T-cell (primary cell): Measurements from ENCODE around the gene ABCA6. TPM values are rescaled to one million over a fixed set of nuclear protein-coding genes. Genes with fewer than 3 reads are reported as not detected.

Experiments
- ATAC-seq, 4 experiments: fragments of 200-7000 bp in 3 of 4; fragments of 150-1000 bp in 1 of 4; cut with Tn5 transposase; replicated peaks in 1 of 4; 1 replicate in 3 of 4; 2 replicates in 1 of 4; pipeline ENCODE4 v1.10.0; 2021; ENCODE audit warnings: moderate library complexity in 3 of 4, mild to moderate bottlenecking in 2 of 4, moderate number of reproducible peaks in 1 of 4
- CTCF ChIA-PET, 2 donors: fragments of 300-600 bp; sonication (Branson Sonifier 250); formaldehyde crosslinking; loops; one replicate each; lab custom pipeline; 2022; ENCODE audit warnings: antibody characterized with exemption in 2 of 2; lab: Charles Lee
- POLR2A ChIA-PET, 2 donors: fragments of 300-600 bp; sonication (Branson Sonifier 250); formaldehyde crosslinking; loops; one replicate each; lab custom pipeline; 2022; ENCODE audit warnings: antibody characterized with exemption in 2 of 2; lab: Charles Lee
- DNase-seq, 35 experiments: peaks; one replicate each; pipeline versions ENCODE4 v3.0.0 to v3.0.0-alpha.2; 2013 to 2023
- H3K27ac ChIP-seq: one replicate; pipeline ENCODE4 v1.5.1; 2013; ENCODE audit warnings: low read length
- H3K27me3 ChIP-seq, 2 experiments: replicated peaks in 1 of 2; 1 replicate in 1 of 2; 2 replicates in 1 of 2; pipeline versions ENCODE4 v1.6.1 to v1.7.0; 2013; ENCODE audit warnings: low read length in 1 of 2, mixed read lengths in 1 of 2; ENCODE audit not compliant: control insufficient read depth in 2 of 2, insufficient read depth in 2 of 2; ENCODE audit errors: extremely low read depth in 1 of 2
- H3K36me3 ChIP-seq, 2 donors: 1 replicate in 1 of 2; 2 replicates in 1 of 2; pipeline versions ENCODE4 v1.6.1 to v1.7.0; 2013; ENCODE audit warnings: low read length in 1 of 2; ENCODE audit not compliant: control insufficient read depth in 2 of 2, insufficient read depth in 1 of 2; ENCODE audit errors: extremely low read depth in 1 of 2
- H3K4me1 ChIP-seq, 2 experiments: 1 replicate in 1 of 2; 2 replicates in 1 of 2; pipeline versions ENCODE4 v1.6.1 to v1.7.0; 2013; ENCODE audit warnings: low read length in 2 of 2, mixed read lengths in 1 of 2; ENCODE audit not compliant: insufficient read depth in 2 of 2, control insufficient read depth in 1 of 2; ENCODE audit errors: extremely low read depth in 1 of 2
- H3K4me3 ChIP-seq, 2 donors: 1 replicate in 1 of 2; 2 replicates in 1 of 2; pipeline versions ENCODE4 v1.5.1 to v1.7.0; 2013; ENCODE audit warnings: mild to moderate bottlenecking in 2 of 2, low read length in 1 of 2, moderate library complexity in 1 of 2; ENCODE audit not compliant: control insufficient read depth in 1 of 2; ENCODE audit errors: extremely low read depth in 1 of 2
- H3K9me3 ChIP-seq: 2 replicates; pipeline ENCODE4 v1.7.0; 2013
- H3K27ac Mint-ChIP-seq, 2 donors: one replicate each; pipeline ENCODE4 v1.8.0; 2020 to 2021; ENCODE audit warnings: mild to moderate bottlenecking in 2 of 2, mixed read lengths in 2 of 2
- H3K27me3 Mint-ChIP-seq, 2 donors: one replicate each; pipeline ENCODE4 v1.8.0; 2021 to 2022; ENCODE audit warnings: mixed read lengths in 2 of 2
- H3K36me3 Mint-ChIP-seq: one replicate; pipeline ENCODE4 v1.8.0; 2021; ENCODE audit warnings: mixed read lengths
- H3K4me1 Mint-ChIP-seq, 3 donors: one replicate each; pipeline ENCODE4 v1.8.0; 2020 to 2022; ENCODE audit warnings: mixed read lengths in 3 of 3, mild to moderate bottlenecking in 1 of 3
- H3K4me3 Mint-ChIP-seq, 3 donors: one replicate each; pipeline ENCODE4 v1.8.0; 2020 to 2022; ENCODE audit warnings: mild to moderate bottlenecking in 3 of 3, mixed read lengths in 3 of 3, moderate library complexity in 3 of 3
- H3K9me3 Mint-ChIP-seq, 3 donors: one replicate each; pipeline ENCODE4 v1.8.0; 2020 to 2022; ENCODE audit warnings: mixed read lengths in 3 of 3
- WGBS: methylation state at CpG from one replicate; pipeline ENCODE4 v1.1.5; 2013; ENCODE audit warnings: missing lambda C conversion rate; ENCODE audit not compliant: insufficient coverage; 5-methylcytosine and 5-hydroxymethylcytosine counted together
- total RNA-seq, 35 experiments: library from RNA in 6 of 35; stranded (reverse) in 6 of 35; fragments of 120-200 nt in 1 of 35; gene quantifications; one replicate each; pipeline versions ENCODE4 v1.2.1 to v1.2.4 and lab custom pipeline; 2013 to 2026

Gene ABCA6
- total RNA-seq, 5 donors from 2014 or later (not counting 1 experiment from before 2014, with no cell fraction given), result 0.25 to 1.2 (median 0.79) TPM

DNA sequence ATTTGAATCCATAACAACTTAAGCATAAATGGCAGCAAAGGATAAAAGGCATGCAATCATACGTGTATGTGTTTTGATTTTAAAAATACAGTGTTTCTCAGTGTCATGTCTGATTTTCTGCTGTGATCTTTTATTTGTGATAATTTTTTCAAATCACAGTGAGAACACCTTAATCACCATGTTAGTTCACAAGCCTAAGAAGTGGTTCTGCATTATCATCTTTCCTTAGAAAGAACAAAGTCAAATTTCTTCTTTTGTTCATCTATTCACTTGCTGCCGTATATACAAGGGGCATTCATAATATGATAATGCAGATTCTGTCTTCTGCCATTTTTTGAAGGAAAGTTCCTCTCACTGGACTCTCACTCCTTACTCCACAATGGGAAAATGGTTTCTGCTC lies 47.7 kb downstream of the ABCA6 start:
- no peak for DNase-seq
- no peaks in the 10 kb centered on the region for H3K36me3 Mint-ChIP-seq
- Histone ChIP-seq H3K4me3 (no peak overlapping the region), H3K9me3 (no peaks in the 10 kb centered on the region), H3K27me3 (no peaks in the 10 kb centered on the region), H3K36me3 (no peaks in the 10 kb centered on the region), H3K27ac (no peak overlapping the region), H3K4me1 (no peaks in the 10 kb centered on the region)
- H3K27ac Mint-ChIP-seq, result no peak overlapping the region
- WGBS, result no CpG with 5 or more reads among the region's 2 CpGs
- ATAC-seq, result no peak
- H3K4me3 Mint-ChIP-seq, result no peak overlapping the region
- ChIA-PET POLR2A (no interaction called here), CTCF (no interaction called here)
- H3K9me3 Mint-ChIP-seq, result no peaks in the 10 kb centered on the region
- H3K27me3 Mint-ChIP-seq, result peaks cover 5 to 8% of the 10 kb centered on the region in 2 donors
- H3K4me1 Mint-ChIP-seq, result peaks cover 4 to 8% (median 5%) of the 10 kb centered on the region in 3 donors

DNA sequence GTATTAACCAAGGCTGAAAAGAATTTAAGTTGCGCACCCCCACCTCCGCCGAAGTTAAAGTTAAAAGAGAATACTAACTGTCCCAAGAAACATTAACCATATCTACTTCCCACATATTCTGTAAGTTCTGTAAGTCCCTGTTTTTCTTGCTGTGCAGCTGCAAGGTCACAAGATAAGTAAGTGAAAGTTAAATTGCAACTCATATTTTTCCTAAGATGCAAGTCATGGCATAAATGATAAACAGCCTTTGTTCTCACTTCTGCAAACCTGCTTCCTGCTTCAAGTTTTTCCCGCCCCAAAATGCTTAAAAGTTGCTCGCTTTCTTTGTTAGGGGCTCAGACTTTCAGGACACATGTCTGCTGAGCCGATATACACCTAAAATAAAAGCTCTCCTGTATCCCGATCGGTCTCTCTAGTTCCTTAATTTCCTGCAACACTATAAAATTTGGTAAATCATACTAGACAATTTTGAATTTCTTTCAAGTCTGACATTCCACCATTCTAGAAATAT lies 48.4 kb downstream of the ABCA6 start:
- Histone ChIP-seq H3K4me3 (no peak overlapping the region), H3K9me3 (no peaks in the 10 kb centered on the region), H3K36me3 (no peaks in the 10 kb centered on the region), H3K27ac (no peak overlapping the region), H3K27me3 (no peaks in the 10 kb centered on the region), H3K4me1 (no peaks in the 10 kb centered on the region)
- H3K27ac Mint-ChIP-seq, result no peak overlapping the region
- ChIA-PET POLR2A (no interaction called here), CTCF (no interaction called here)
- DNase-seq (no peak), ATAC-seq (no peak)
- peaks cover 4 to 8% (median 5%) of the 10 kb centered on the region in 3 donors for H3K4me1 Mint-ChIP-seq
- H3K4me3 Mint-ChIP-seq, result peak overlapping the region in 1 of 3 donors; percentile 1
- WGBS, result 0% methylated on average over 1 of the region's 8 CpGs
- peaks cover 5 to 13% of the 10 kb centered on the region in 2 donors for H3K27me3 Mint-ChIP-seq
- H3K36me3 Mint-ChIP-seq, result no peaks in the 10 kb centered on the region
- no peaks in the 10 kb centered on the region for H3K9me3 Mint-ChIP-seq

DNA sequence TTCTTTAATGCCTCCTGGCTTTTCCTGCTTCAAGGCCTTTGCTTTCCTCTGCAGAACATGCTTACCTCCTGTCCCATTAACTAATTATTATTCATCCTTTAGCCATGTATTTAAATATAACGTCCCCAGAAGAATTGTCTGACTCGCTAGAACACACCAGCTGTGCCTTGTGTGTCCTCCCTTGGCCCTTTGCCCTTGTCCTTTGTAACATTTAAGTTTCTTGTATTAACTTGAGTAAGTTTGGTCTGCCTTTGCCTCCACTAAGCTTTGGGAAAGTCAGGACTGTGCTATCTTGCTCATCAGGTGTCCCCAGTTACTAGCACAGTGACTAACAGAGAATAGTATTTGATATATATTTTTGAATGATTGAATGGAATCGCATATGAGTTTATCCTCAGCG lies 51.3 kb downstream of the ABCA6 start:
- H3K4me3 Mint-ChIP-seq, result no peak overlapping the region
- CTCF ChIA-PET, result no interaction called here
- Histone ChIP-seq H3K27me3 (no peaks in the 10 kb centered on the region), H3K36me3 (no peaks in the 10 kb centered on the region), H3K27ac (no peak overlapping the region), H3K4me3 (no peak overlapping the region), H3K4me1 (no peaks in the 10 kb centered on the region), H3K9me3 (no peaks in the 10 kb centered on the region)
- H3K4me1 Mint-ChIP-seq, result peaks cover 4 to 8% (median 5%) of the 10 kb centered on the region in 3 donors
- DNase-seq (no peak), ATAC-seq (no peak)
- no peak overlapping the region for H3K27ac Mint-ChIP-seq
- peaks cover 5 to 13% of the 10 kb centered on the region in 2 donors for H3K27me3 Mint-ChIP-seq
- POLR2A ChIA-PET, result no interaction called here
- no CpG with 5 or more reads among the region's 4 CpGs for WGBS
- no peaks in the 10 kb centered on the region for H3K36me3 Mint-ChIP-seq
- no peaks in the 10 kb centered on the region for H3K9me3 Mint-ChIP-seq

DNA sequence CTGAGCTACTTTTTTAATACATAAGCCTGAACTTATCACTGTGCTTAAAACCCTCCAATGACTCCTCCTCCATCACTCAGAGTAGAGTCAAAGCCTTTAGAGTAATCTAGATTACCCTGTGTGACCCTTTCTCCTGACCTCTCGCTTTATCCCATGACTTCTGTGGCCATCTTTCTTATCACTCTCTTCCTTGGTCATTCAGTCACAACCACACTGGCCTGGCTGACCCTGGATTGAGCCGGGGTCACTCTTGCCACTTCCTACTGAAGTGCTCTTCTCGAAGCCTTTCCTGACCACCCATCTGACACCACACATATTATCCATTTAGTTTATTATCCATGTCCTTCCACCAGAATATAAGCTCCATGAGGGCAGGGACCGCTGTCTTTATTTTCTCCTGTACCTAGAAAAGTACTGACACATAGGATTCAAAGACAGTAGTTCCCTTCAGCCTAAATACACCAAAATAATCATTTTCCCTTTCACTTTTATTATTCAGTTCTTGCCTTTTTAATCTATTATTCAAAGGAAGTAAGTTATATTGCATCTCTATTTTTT lies 53.0 kb downstream of the ABCA6 start:
- H3K4me3 Mint-ChIP-seq, result no peak overlapping the region

DNA sequence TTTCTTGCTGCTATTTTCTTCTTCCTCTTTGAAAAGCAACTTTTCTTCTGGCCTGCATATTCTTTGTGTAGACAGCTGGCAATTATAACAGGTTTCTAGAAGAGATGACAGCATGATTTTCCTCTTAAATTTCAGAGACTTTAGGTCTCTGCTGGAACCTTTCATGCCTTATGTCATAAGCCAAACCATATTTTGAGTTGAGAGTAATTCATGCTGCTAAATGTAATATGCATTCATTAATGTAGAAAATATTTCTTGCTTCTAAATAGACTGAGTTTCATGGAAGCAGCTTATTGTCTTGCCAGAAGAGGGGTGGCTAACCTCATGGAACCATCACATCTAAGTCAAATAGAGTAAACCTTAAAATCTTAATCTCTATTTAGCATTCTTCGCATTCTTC lies 55.1 kb downstream of the ABCA6 start:
- Histone ChIP-seq H3K9me3 (no peaks in the 10 kb centered on the region), H3K27me3 (no peaks in the 10 kb centered on the region), H3K4me1 (no peaks in the 10 kb centered on the region), H3K36me3 (no peaks in the 10 kb centered on the region), H3K4me3 (no peak overlapping the region), H3K27ac (no peak overlapping the region)
- Mint-ChIP-seq H3K36me3 (no peaks in the 10 kb centered on the region), H3K9me3 (no peaks in the 10 kb centered on the region), H3K27me3 (peaks cover 2 to 4% of the 10 kb centered on the region in 2 donors), H3K4me3 (no peak overlapping the region), H3K4me1 (no peaks in the 10 kb centered on the region), H3K27ac (no peak overlapping the region)
- ChIA-PET POLR2A (no interaction called here), CTCF (no interaction called here)
- DNase-seq, result no peak
- WGBS, result no CpG with 5 or more reads among the region's 1 CpG
- ATAC-seq, result no peak

More for the DNA sequence above, 53.0 kb downstream of the ABCA6 start:
- Mint-ChIP-seq H3K27ac (no peak overlapping the region), H3K4me1 (peaks cover 4 to 8% (median 5%) of the 10 kb centered on the region in 3 donors), H3K27me3 (peaks cover 5 to 13% of the 10 kb centered on the region in 2 donors), H3K9me3 (no peaks in the 10 kb centered on the region), H3K36me3 (no peaks in the 10 kb centered on the region)
- Histone ChIP-seq H3K36me3 (no peaks in the 10 kb centered on the region), H3K4me3 (no peak overlapping the region), H3K4me1 (no peaks in the 10 kb centered on the region), H3K27ac (no peak overlapping the region), H3K9me3 (no peaks in the 10 kb centered on the region), H3K27me3 (no peaks in the 10 kb centered on the region)
- CTCF ChIA-PET, result no interaction called here
- DNase-seq (no peak), ATAC-seq (no peak)
- 80% methylated on average over 4 of the region's 4 CpGs for WGBS
- POLR2A ChIA-PET, result no interaction called here

DNA sequence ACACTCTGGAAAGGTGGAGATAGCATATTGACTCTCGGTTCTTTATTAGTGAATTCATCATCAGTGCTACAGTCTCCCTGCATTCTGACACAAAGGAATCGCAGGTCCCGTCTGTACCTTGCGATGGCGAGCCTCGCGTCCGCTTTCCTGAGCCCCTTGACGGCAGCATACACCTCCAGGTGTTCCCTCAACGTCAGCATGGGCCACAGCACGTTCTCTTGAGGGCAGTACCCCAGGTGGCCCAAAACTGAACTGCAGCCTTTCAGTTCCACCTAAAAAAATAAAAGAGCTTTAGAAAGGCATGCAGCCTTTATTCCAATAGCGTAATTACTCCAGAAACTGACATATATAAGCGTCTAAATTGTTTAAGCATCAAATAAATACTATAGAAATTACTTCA lies 56.8 kb downstream of the ABCA6 start:
- Mint-ChIP-seq H3K9me3 (no peaks in the 10 kb centered on the region), H3K27ac (no peak overlapping the region), H3K4me1 (no peaks in the 10 kb centered on the region), H3K36me3 (no peaks in the 10 kb centered on the region), H3K27me3 (peaks cover 0 to 4% of the 10 kb centered on the region in 2 donors), H3K4me3 (no peak overlapping the region)
- no peak for DNase-seq
- H3K27me3 ChIP-seq, result no peaks in the 10 kb centered on the region
- H3K27ac ChIP-seq, result no peak overlapping the region
- no peak for ATAC-seq
- H3K9me3 ChIP-seq, result no peaks in the 10 kb centered on the region
- 86% methylated on average over 11 of the region's 13 CpGs for WGBS
- ChIA-PET CTCF (interaction anchor here in 1 of 2 donors (0.7 kb wide), 2 partner anchors 10 to 195 kb away, joined by 3 to 9 read pairs; no protein-coding TSS in a partner anchor), POLR2A (no interaction called here)
- H3K4me1 ChIP-seq, result no peaks in the 10 kb centered on the region
- H3K36me3 ChIP-seq, result no peaks in the 10 kb centered on the region
- no peak overlapping the region for H3K4me3 ChIP-seq
